HFFc6 (cell line): ENCODE data around the gene PIGM. TPM values are rescaled to one million over a fixed set of nuclear protein-coding genes. Genes with fewer than 3 reads are reported as not detected.
A peak's percentile ranks its signal among the peaks of the same experiment; 100 is the strongest.

Experiments
- DNase-seq: peaks from one replicate; pipeline ENCODE4 v3.0.0-alpha.2; 2018
- H3K27ac Mint-ChIP-seq: 2 replicates; pipeline ENCODE4 v1.8.0; 2020; ENCODE audit warnings: mild to moderate bottlenecking, mixed read lengths
- H3K27me3 Mint-ChIP-seq: 2 replicates; pipeline ENCODE4 v1.8.0; 2021; ENCODE audit warnings: mild to moderate bottlenecking, moderate library complexity, mixed read lengths; ENCODE audit not compliant: insufficient read depth
- H3K36me3 Mint-ChIP-seq: 2 replicates; pipeline ENCODE4 v1.8.0; 2021; ENCODE audit warnings: low read depth, mixed read lengths
- H3K4me1 Mint-ChIP-seq: 2 replicates; pipeline ENCODE4 v1.8.0; 2020; ENCODE audit warnings: low read depth, mixed read lengths
- H3K4me3 Mint-ChIP-seq: 2 replicates; pipeline ENCODE4 v1.8.0; 2020; ENCODE audit warnings: mild to moderate bottlenecking, moderate library complexity, mixed read lengths
- H3K9me3 Mint-ChIP-seq: 2 replicates; pipeline ENCODE4 v1.8.0; 2020; ENCODE audit warnings: mild to moderate bottlenecking, mixed read lengths
- CTCF ChIP-seq: fragments of 200-600 bp; sonication (generic); IDR thresholded peaks from 2 replicates; pipeline ENCODE4 v1.5.0; 2021; ENCODE audit warnings: antibody characterized with exemption, mild to moderate bottlenecking
- long read RNA-seq: library from polyadenylated mRNA; unstranded; transcript quantifications from one replicate; pipeline ENCODE4 v2.0.0, GENCODE V29; 2019
- total RNA-seq, 6 experiments: library from RNA; stranded (reverse); fragmentation: NEBNext Ultra II Directional; extraction: Animal tissue kit (Norgen Biotek cat#: 25700); gene quantifications; 2 replicates in 1 of 6; 3 replicates in 5 of 6; pipeline ENCODE4 v1.2.3, GENCODE V29; 2021

Gene PIGM
- total RNA-seq, result 1 to 10 TPM; 6.7 to 8.4 (median 7.7) TPM
- long read RNA-seq, full-length matches to known transcripts, result 19 of 19 reads
- long read RNA-seq, partial matches to known transcripts, result 0 of 19 reads
- long read RNA-seq, other reads (novel, unspliced or antisense), result 0 of 19 reads

GRCh38 chr1:160031365-160032164, at the start of gene PIGM:
Gene PIGM (minus strand): TSS chr1:160031990. CDS start chr1:160031739, 251 bp downstream.
- Mint-ChIP-seq H3K36me3 (no peaks in the 10 kb centered on the region), H3K4me3 (peak within 1 kb of the TSS; percentile 96), H3K4me1 (peaks cover 20% of the 10 kb centered on the region), H3K27ac (peak within 1 kb of the TSS; percentile 71), H3K9me3 (no peaks in the 10 kb centered on the region), H3K27me3 (peaks cover 1% of the 10 kb centered on the region)
- peak; percentile 85 for DNase-seq
- TF ChIP-seq CTCF, result no peak

GRCh38 chr1:160081261-160081936, 49.6 kb upstream of the PIGM start, which contains the start of gene KCNJ9:
Gene KCNJ9 (plus strand): TSS chr1:160081538. CDS start chr1:160084031, 2,493 bp downstream.
- no peak within 1 kb of the TSS for H3K4me3 Mint-ChIP-seq

GRCh38 chr1:160080381-160081100, 48.8 kb upstream of the PIGM start:
- no peaks in the 10 kb centered on the region for H3K36me3 Mint-ChIP-seq
- DNase-seq, result no peak
- H3K4me1 Mint-ChIP-seq, result peaks cover 8% of the 10 kb centered on the region
- no peaks in the 10 kb centered on the region for H3K9me3 Mint-ChIP-seq
- no peak for TF ChIP-seq CTCF
- H3K27ac Mint-ChIP-seq, result no peak overlapping the region
- peaks cover 47% of the 10 kb centered on the region for H3K27me3 Mint-ChIP-seq
- H3K4me3 Mint-ChIP-seq, result no peak overlapping the region

More at GRCh38 chr1:160081261-160081936, 49.6 kb upstream of the PIGM start, which contains the start of gene KCNJ9:
- Mint-ChIP-seq H3K27ac (no peak within 1 kb of the TSS), H3K9me3 (no peaks in the 10 kb centered on the region), H3K27me3 (peaks cover 42% of the 10 kb centered on the region), H3K36me3 (no peaks in the 10 kb centered on the region), H3K4me1 (peaks cover 8% of the 10 kb centered on the region)
- TF ChIP-seq CTCF, result no peak
- peak; percentile 33 for DNase-seq

- Mint-ChIP-seq H3K27me3 (peaks cover 53% of the 10 kb centered on the region), H3K36me3 (no peaks in the 10 kb centered on the region), H3K27ac (no peak overlapping the region), H3K9me3 (no peaks in the 10 kb centered on the region), H3K4me1 (peaks cover 8% of the 10 kb centered on the region), H3K4me3 (no peak overlapping the region)
- no peak for TF ChIP-seq CTCF
- DNase-seq, result no peak
Observed at GRCh38 chr1:160079448-160079847, 47.7 kb upstream of the PIGM start.

GRCh38 chr1:160078512-160079195, 46.9 kb upstream of the PIGM start:
- peak; percentile 10 for DNase-seq

More at GRCh38 chr1:160078512-160079195, 46.9 kb upstream of the PIGM start:
- H3K4me1 Mint-ChIP-seq, result peaks cover 8% of the 10 kb centered on the region
- peak; percentile 94 for TF ChIP-seq CTCF
- peaks cover 57% of the 10 kb centered on the region for H3K27me3 Mint-ChIP-seq
- no peak overlapping the region for H3K27ac Mint-ChIP-seq
- H3K36me3 Mint-ChIP-seq, result no peaks in the 10 kb centered on the region
- H3K4me3 Mint-ChIP-seq, result no peak overlapping the region
- H3K9me3 Mint-ChIP-seq, result no peaks in the 10 kb centered on the region
